GM18867 (cell line): ENCODE results near the gene CERT1.

ENCODE experiments used
- ATAC-seq: cut with Tn5 transposase; IDR thresholded peaks from one replicate; pipeline ENCODE4 v1.9.1; 2021; ENCODE audit warnings: mild to moderate bottlenecking, moderate library complexity; ENCODE audit not compliant: unreplicated experiment

CERT1 gene

GRCh38 chr5:75414241-75414640, 97.2 kb downstream of the CERT1 start:
- no peak for ATAC-seq

- no peak for ATAC-seq
Observed at GRCh38 chr5:75412111-75412990, 99.1 kb downstream of the CERT1 start.

- no peak for ATAC-seq
Observed at GRCh38 chr5:75405296-75405695, 106.1 kb downstream of the CERT1 start.

GRCh38 chr5:75395277-75395676, 116.2 kb downstream of the CERT1 start:
- ATAC-seq: no peak

- no peak for ATAC-seq
Observed at GRCh38 chr5:75389430-75389829, 122.0 kb downstream of the CERT1 start.

DNA sequence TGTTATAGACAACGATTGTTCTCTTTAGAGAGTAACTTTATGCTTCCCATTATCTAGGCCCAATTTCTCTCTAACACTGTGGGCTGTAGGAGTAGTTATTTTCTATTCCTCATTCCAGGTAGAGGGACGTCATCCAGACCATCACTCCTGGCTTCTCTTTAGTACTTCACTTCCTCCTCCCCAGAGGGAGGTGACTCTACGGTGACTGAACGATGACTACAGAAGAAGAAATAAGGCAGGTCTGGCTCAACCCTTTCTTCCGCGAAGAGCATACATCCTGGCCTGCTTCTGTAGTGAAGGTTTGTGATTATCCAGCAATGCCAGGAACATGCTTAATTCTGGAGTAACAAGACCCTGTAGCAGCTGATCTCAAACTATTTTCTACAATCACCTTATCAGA, 123.6 kb downstream of the CERT1 start:
- no peak for ATAC-seq

DNA sequence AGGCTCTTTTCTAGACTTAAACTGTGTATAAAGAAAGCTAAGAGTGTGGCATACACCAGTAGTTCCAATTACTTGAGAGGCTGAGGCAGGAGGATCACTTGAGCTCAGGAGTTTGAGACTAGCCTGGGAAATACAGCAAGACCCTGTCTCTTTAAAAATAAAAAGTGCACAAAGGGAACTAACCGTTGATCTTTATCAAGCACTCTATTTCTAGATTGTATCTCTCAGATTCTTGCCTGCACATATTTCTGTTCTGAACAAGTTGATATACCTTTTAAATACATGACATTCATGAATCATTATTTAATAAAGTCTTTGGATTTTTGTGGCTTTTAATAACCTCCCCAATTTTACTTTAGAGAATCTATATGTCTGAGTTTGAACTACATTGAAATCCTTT, 127.2 kb downstream of the CERT1 start:
- no peak for ATAC-seq

DNA sequence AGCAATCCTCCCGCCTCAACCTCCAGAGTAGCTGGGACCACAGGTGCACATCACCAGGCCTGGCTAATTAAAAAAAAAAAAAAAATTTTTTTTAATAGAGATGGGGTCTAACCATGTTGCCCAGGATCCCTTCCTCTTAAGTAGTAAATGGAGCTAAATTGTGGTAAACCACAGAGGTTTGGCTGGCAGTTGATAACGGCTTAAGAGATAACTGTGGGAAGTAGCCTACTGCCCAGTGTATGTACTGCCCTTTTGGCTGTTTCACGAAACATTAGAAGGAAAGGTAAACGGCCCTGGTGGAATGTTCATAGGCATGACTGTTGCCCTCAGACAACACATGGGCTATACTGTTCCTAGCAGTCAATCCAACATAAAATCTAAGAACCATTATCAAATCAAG, 130.0 kb downstream of the CERT1 start:
- ATAC-seq: no peak

GRCh38 chr5:75380099-75380498, 131.3 kb downstream of the CERT1 start:
- no peak for ATAC-seq

DNA sequence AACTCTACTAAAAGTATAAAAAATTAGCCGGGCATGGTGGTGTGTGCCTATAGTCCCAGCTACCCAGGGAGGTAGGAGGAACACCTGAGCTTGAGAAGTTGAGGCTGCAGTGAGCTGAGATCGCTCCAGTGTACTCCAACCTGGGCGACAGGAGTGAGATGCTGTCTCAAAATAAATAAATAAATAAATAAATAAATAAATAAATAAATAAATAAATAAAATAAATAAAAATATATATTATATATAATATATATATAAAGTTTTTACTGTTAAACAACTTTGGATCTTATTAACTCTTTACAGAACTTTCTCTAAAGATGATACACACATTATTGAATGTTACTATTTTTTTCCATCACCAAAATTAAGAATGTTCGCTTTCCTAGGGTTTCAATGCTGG, 136.0 kb downstream of the CERT1 start:
- no peak for ATAC-seq

GRCh38 chr5:75374394-75374814, 137.0 kb downstream of the CERT1 start:
- ATAC-seq: no peak

DNA sequence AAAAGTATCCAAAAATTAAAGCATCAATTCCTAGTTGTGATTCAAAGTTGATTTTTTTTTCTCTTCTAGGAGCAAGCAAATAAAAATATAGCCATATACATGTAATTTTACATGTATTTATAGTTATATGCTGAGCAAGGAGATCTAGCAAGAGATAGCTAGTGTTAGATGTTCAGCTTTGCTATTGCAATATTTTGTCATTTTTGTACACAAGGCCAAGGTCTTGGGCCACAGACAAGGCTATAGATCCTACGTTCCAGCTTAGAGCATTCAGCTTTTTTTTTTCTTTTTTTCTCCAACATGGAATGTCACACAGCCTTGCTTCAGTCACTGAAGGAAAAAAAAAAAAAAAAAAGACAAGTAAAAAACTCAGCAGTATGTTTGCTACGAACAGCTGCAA, 137.6 kb downstream of the CERT1 start:
- no peak for ATAC-seq

GRCh38 chr5:75368391-75368790, 143.0 kb downstream of the CERT1 start:
- no peak for ATAC-seq

DNA sequence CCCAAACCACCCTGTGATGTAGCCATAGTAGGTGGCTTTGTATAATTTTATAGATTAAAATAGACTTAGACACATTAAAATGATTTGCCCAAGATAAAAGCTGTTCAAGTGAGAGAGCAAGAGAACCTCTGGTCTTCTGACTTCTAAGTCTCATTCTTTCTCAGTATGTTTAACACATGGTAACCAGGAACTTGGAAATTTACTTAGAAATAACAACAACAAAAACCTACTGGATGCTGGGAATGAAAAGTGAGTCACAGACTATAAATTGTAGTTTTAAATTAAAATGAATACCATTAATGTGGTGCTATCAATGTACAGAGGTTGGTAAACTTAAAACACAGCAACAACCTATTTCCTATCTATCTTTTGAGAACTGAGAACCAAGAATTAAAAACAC, 144.0 kb downstream of the CERT1 start:
- ATAC-seq: no peak

DNA sequence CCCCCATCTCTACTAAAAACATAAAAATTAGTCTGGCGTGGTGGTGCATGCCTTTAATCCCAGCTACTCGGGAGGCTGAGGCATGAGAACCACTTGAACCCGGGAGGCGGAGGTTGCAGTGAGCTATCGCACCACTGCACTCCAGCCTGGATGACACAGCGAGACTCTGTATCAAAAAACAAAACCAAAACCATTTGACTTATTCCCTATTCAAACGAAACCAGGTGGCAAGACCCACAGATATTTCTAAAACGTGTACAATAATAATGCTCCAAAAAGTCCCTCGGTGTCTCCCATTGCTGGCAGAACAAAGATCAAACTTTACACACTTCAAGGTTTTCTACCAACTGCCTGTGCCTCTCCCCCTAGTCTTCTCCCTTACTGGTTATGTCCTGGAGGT, 144.6 kb downstream of the CERT1 start:
- ATAC-seq: peak; percentile 89

DNA sequence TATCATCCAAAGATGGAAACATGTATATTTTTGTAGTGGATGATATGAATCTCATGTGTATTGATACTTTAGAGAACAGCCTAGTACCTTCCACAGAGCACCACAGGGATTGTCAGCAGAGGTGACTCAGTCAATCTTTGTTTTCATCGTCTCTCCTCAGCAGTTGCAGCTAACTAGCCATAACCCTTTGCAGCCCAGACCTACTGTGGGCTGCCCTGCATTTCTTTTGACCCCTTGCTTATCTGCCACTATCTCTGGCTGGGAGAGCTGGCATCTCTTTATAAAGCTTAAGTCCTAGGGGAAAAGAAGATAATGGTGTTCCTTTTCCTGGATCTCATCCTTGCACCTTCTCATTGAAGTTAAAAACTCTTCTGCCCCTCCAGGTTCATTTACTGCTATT, 145.7 kb downstream of the CERT1 start:
- ATAC-seq: no peak

DNA sequence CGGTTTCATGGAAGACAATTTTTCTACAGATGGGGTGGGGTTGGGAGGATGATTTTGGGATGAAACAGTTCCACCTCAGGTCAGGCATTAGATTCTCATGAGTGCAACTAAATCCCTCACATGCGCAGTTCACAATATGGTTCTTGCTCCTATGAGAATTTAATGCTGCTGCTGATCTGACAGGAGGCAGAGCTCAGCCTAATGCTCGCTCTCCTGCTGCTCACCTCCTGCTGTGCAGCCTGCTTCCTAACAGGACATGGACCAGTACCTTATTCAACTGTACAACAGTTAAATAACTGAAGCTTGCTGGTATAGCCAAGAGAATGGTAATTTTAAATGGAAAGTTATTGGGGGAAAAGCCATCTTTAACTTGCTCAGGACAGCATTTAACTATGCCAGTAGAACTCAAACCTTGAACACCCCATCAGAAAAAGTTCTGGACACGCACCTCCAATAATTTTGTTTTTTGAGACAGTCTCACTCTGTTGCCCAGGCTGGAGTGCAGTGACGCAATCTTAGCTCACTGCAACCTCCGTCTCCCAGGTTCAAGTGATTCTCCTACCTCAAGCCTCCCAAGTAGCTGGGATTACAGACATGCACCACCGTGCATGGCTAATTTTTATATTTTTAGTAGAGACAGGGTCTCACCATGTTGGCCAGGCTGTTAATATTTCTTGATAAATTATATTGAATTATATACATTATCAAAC, 146.7 kb downstream of the CERT1 start:
- ATAC-seq: no peak

GRCh38 chr5:75363726-75364495, 147.5 kb downstream of the CERT1 start:
- ATAC-seq: no peak

DNA sequence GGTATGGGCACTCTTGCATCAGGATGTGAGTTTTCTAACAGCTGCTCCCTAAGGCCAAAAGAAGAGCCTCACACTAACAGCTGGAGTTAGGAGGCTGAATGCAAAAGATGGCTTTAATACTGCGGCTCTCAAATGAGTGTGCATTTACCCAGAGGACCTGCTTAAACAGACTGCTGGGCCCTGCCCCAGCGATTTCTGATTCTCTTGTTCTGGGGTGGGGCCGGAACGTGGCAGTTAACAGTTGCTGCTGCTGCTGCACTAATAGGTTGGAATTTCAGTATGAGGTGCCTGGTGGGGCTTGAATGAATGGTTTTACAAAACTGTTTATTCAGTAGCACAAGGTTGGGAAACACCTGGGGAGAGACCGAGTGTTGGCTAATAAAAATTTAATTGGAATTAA, 148.3 kb downstream of the CERT1 start:
- ATAC-seq: no peak

DNA sequence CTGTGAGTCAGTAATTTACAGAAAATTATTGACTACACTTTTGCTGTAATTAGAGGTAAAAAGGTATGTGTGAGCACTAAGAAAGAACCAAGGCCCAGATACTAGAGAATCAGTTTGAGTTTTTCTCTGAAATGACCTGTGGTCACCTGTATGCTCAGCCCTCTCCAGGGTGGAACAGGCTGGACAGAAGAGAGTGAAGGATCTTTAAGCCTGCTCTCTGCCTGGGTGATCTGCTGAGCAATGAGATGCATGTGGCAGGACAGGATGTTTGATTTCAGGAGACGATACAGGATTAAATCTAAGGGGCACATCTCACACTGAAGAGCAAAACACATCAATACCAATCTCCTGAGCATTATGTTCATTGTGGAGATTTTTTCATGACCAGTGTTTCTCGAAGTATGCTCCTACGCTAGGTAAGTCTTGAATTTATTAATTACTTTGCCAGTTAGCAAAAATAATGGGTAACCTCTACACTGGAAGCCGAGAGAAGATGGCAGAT, 148.9 kb downstream of the CERT1 start:
- no peak for ATAC-seq

DNA sequence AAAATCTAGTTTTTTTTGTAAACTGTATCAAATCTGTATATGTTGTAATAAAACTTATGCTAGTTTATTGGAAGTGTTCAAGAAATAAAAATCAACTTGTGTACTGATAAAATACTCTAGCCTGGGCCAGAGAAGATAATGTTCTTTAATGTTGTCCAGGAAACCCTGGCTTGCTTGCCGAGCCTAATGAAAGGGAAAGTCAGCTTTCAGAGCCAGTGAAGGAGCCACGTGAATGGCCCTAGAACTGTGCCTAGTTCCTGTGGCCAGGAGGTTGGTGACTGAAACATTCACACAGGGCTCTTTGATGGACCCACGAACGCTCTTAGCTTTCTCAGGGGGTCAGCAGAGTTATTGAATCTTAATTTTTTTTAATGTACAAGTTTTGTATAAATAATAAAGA, 150.1 kb downstream of the CERT1 start:
- ATAC-seq: no peak
